ENCODE data around the gene NUAK2. TPM values are rescaled to one million over a fixed set of nuclear protein-coding genes. Genes with fewer than 3 reads are reported as not detected.
"Not testable (repeated sequence)": the region's sequence is repeated elsewhere in the genome, so short reads cannot be mapped to it uniquely, and the experiment has no call there.

Gene NUAK2
- under 1 TPM; 0.42 to 0.86 (median 0.74) TPM for total RNA-seq

- peak within 1 kb of the TSS; percentile 48 to 77 (median 68) for H3K27ac ChIP-seq (replicated peaks in 1 of 4)
- under 1% methylated on average over 27 of the region's 75 CpGs for WGBS
- peaks cover 0 to 8% (median 0%) of the 10 kb centered on the region in 4 donors for H3K27me3 ChIP-seq
- no peaks in the 10 kb centered on the region for H3K36me3 ChIP-seq
- H3K9me3 ChIP-seq: no peaks in the 10 kb centered on the region
- peak; percentile 39 for TF ChIP-seq POLR2A (IDR thresholded peaks at IDR 0.05; ENCODE audit: low read depth)
- TF ChIP-seq CTCF (IDR thresholded peaks at IDR 0.05): peak in 2 of 3 experiments; percentile 23 to 43
- no peak for TF ChIP-seq EP300 (IDR thresholded peaks at IDR 0.05)
- peak; percentile 73 to 76 for TF ChIP-seq POLR2AphosphoS5 (IDR thresholded peaks at IDR 0.05)
- H3K4me1 ChIP-seq: peaks cover 45 to 54% (median 49%) of the 10 kb centered on the region in 4 donors
- peak within 1 kb of the TSS; percentile 69 to 73 (median 70) for H3K4me3 ChIP-seq
- intact Hi-C loops (cut with DNase I): no loop called here
- peak; percentile 96 for DNase-seq (ENCODE audit: extremely low spot score)
Measured at GRCh38 chr1:205321162-205321958, at the start of gene NUAK2. TSS of gene NUAK2 (minus strand) at chr1:205321745. CDS start at chr1:205321628, 117 bp downstream.

- no peak for TF ChIP-seq POLR2AphosphoS5 (IDR thresholded peaks at IDR 0.05)
- TF ChIP-seq CTCF (IDR thresholded peaks at IDR 0.05): no peak
- TF ChIP-seq EP300 (IDR thresholded peaks at IDR 0.05): no peak
- no peak for TF ChIP-seq POLR2A (IDR thresholded peaks at IDR 0.05; ENCODE audit: low read depth)
- Histone ChIP-seq H3K4me1 (peaks cover under 1 to 30% (median 22%) of the 10 kb centered on the region in 4 donors), H3K27me3 (peaks cover 0 to 31% (median 5%) of the 10 kb centered on the region in 4 donors), H3K9me3 (no peaks in the 10 kb centered on the region), H3K36me3 (no peaks in the 10 kb centered on the region), H3K27ac (replicated peaks in 1 of 4) (no peak overlapping the region), H3K4me3 (no peak overlapping the region)
- intact Hi-C loops (cut with DNase I): no loop called here
- no peak for DNase-seq (ENCODE audit: extremely low spot score)
Measured at GRCh38 chr1:205370780-205371179, 49.2 kb upstream of the NUAK2 start.

- H3K27ac ChIP-seq (replicated peaks in 1 of 4): no peak overlapping the region
- intact Hi-C loops (cut with DNase I): no loop called here
Measured at GRCh38 chr1:205369701-205370123, 48.2 kb upstream of the NUAK2 start.

GRCh38 chr1:205368478-205368877 is 46.9 kb upstream of the NUAK2 start:
- WGBS: 98% methylated on average over 6 of the region's 6 CpGs
- Histone ChIP-seq H3K4me3 (no peak overlapping the region), H3K36me3 (no peaks in the 10 kb centered on the region), H3K27me3 (peaks cover 0 to 17% (median 2%) of the 10 kb centered on the region in 4 donors), H3K27ac (replicated peaks in 1 of 4) (no peak overlapping the region), H3K9me3 (no peaks in the 10 kb centered on the region), H3K4me1 (peaks cover 0 to 17% (median 13%) of the 10 kb centered on the region in 4 donors)
- DNase-seq (ENCODE audit: extremely low spot score): no peak
- intact Hi-C loops (cut with DNase I): no loop called here
- no peak for TF ChIP-seq CTCF (IDR thresholded peaks at IDR 0.05)
- no peak for TF ChIP-seq POLR2AphosphoS5 (IDR thresholded peaks at IDR 0.05)
- no peak for TF ChIP-seq POLR2A (IDR thresholded peaks at IDR 0.05; ENCODE audit: low read depth)
- TF ChIP-seq EP300 (IDR thresholded peaks at IDR 0.05): no peak

More at GRCh38 chr1:205369701-205370123, 48.2 kb upstream of the NUAK2 start:
- peaks cover 0 to 28% (median 5%) of the 10 kb centered on the region in 4 donors for H3K27me3 ChIP-seq
- H3K9me3 ChIP-seq: no peaks in the 10 kb centered on the region
- H3K36me3 ChIP-seq: no peaks in the 10 kb centered on the region
- H3K4me3 ChIP-seq: no peak overlapping the region
- peaks cover 0 to 25% (median 19%) of the 10 kb centered on the region in 4 donors for H3K4me1 ChIP-seq
- WGBS: 36% methylated on average over 3 of the region's 3 CpGs
- TF ChIP-seq POLR2AphosphoS5 (IDR thresholded peaks at IDR 0.05): no peak
- no peak for DNase-seq (ENCODE audit: extremely low spot score)

- H3K27me3 ChIP-seq: peaks cover 0 to 7% (median 0%) of the 10 kb centered on the region in 4 donors
- no peaks in the 10 kb centered on the region for H3K36me3 ChIP-seq
- H3K4me3 ChIP-seq: no peak overlapping the region
- intact Hi-C loops (cut with DNase I): no loop called here
- no peak for DNase-seq (ENCODE audit: extremely low spot score)
- no peak overlapping the region for H3K27ac ChIP-seq (replicated peaks in 1 of 4)
- H3K4me1 ChIP-seq: peaks cover 0 to 12% (median 9%) of the 10 kb centered on the region in 4 donors
- TF ChIP-seq CTCF (IDR thresholded peaks at IDR 0.05) (no peak), POLR2AphosphoS5 (IDR thresholded peaks at IDR 0.05) (no peak), POLR2A (IDR thresholded peaks at IDR 0.05; ENCODE audit: low read depth) (no peak), EP300 (IDR thresholded peaks at IDR 0.05) (no peak)
- 57% methylated on average over 6 of the region's 8 CpGs for WGBS
- H3K9me3 ChIP-seq: no peaks in the 10 kb centered on the region
Measured at GRCh38 chr1:205365945-205366463, 44.5 kb upstream of the NUAK2 start.

GRCh38 chr1:205365086-205365485 is 43.5 kb upstream of the NUAK2 start:
- DNase-seq (ENCODE audit: extremely low spot score); H3K27me3 ChIP-seq; H3K27ac ChIP-seq (replicated peaks in 1 of 4); H3K4me1 ChIP-seq; H3K36me3 ChIP-seq; H3K9me3 ChIP-seq; H3K4me3 ChIP-seq; intact Hi-C loops (cut with DNase I): not testable (repeated sequence)
- 87% methylated on average over 8 of the region's 8 CpGs for WGBS

Measured in esophagus muscularis mucosa (tissue), 4 donors.